Raji (cell line): Measurements from ENCODE around the gene CDH6.

Experiments
- POLR2A ChIP-seq: IDR thresholded peaks from 2 replicates; pipeline ENCODE4 v1.6.1; 2011; ENCODE audit warnings: low read depth, low read length, control low read depth; ENCODE audit not compliant: insufficient read depth

Gene CDH6

GRCh38 chr5:31225613-31226012 is 32.1 kb downstream of the CDH6 start:
- no peak for TF ChIP-seq POLR2A

GRCh38 chr5:31226651-31227050 is 33.2 kb downstream of the CDH6 start:
- TF ChIP-seq POLR2A: no peak

- no peak for TF ChIP-seq POLR2A
Measured at GRCh38 chr5:31229266-31229665, 35.8 kb downstream of the CDH6 start.

DNA sequence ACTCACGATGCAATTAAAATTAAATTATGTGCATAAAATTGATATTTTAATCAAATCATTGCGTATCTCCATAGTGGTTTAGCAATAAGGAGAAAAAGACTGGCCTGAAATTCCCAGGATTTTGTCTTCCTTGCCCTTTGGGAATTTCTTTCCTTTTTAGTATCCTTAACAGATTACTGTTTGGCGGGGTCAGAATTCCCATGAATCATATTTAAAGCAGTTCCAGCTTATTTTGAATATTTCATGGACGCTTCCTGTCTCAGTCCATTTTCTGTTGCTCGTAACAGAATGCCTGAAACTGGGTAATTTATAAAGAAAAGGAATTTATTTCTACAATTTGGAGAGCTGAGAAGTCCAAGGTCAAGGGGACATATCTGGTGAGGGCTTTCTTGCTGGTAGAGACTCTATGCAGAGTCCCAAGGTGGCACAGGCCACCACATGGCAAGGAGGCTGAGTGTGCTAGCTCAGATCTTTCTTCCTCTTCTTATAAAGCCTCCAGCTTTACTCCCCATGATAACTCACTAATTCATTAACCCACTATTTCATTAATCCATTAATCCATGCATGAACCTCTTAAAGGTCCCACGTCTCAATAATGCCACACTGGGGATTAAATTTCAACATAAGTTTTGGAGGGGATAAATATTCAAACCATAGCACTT is 37.8 kb downstream of the CDH6 start:
- TF ChIP-seq POLR2A: no peak

DNA sequence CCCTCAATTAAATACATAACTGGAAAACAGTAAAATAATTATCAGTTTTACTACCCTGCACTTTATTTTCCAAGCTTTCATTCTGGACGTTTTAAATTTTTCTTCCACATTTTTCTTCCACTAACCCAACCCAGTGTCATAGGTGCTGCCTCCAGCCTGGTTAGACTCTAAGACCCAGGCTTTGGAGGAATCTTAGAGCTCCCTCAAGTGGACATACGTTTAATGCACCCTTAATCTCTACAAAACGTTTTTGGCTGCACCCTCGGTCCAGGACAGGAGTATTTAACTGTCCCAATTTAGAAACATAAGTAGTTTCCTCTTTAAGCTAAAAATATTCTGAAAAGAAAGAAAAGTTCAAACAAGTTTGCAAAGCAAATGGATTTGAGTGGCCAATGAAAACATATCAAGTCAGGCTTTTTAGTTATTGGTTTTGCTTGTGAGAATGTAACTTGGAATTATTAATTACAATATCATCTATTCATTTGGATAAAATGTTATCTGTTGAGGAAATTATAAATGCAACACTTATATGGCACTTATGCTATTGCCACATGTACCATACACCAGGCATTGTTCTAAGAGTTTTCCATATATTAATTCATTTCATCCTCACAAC is 38.9 kb downstream of the CDH6 start:
- no peak for TF ChIP-seq POLR2A

DNA sequence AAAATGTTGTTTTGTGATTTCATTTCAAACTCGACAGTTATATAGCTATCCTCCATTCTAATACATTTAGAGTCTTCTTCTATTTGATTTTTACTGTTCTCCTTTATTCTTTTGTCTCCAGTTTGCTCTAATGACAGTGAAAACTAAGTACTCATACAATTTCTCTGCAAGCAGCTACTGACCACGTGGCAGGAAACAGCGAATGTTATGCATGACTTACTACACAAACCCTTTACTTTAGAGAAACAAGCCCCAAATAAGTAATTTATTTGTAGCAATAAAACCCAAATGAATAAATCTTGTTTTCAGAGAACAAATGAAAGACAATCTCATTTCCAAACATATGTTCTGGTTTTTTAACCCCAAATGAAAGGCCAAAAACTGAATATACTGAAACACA is 41.9 kb downstream of the CDH6 start:
- TF ChIP-seq POLR2A: no peak

GRCh38 chr5:31236339-31236738 is 42.9 kb downstream of the CDH6 start:
- TF ChIP-seq POLR2A: no peak

- TF ChIP-seq POLR2A: no peak
Measured at GRCh38 chr5:31237174-31237573, 43.7 kb downstream of the CDH6 start.

DNA sequence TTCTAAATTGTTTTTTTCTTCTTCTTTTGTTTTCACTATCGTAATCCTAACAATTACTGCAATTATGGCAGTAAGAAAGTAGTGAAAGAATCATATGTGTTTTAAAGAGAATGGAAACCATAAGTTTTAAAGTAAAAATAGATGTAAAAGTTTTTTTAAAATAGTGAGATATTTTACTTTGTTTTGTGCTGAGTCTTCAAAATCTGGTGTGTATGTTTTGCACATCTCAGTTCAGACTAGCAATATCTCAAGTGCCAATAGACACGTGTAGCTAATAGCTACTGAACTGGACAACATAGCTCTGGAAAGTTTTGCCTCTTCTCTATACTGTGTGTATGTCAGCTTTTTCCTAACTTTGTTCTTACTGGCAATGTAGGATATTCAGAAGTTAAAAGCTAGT is 45.0 kb downstream of the CDH6 start:
- no peak for TF ChIP-seq POLR2A

DNA sequence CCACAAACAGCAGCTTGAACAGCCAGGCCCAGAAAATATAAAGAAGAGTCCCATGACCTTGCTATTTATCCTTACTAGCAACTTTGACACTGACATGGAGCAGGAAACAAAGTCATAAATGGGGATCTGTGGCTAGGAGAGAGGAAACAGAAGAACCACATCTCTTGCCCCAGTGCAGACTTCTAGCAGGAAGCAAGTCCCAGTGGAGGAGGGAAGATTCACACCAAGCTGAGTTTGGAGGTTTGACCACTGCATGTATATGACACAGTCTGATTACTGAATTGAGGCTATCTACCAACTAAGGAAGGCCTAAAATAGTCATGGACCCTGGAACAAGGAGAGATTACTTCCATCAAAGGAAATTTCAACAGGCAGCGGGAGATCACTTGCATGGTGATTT is 51.4 kb downstream of the CDH6 start:
- TF ChIP-seq POLR2A: no peak

DNA sequence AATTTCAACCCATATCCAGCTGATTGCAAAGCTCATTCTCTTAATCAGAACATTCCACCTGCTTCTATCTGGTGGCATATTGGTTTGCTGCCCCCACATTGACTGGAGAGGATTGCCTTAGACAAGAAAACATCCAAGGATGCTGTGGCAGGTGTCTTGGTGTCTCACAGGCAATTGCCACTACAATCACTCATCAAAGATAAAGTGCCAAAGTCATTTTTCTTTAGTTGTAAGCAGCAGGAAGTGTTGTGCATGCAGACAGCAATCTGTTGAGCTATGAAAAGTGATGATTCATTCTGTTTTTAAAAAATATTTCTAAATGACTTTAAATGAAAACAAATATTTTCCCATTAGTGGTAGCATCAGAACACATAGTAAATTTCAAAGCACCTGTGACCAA is 53.9 kb downstream of the CDH6 start:
- TF ChIP-seq POLR2A: no peak

- no peak for TF ChIP-seq POLR2A
Measured at GRCh38 chr5:31250201-31250600, 56.7 kb downstream of the CDH6 start.

DNA sequence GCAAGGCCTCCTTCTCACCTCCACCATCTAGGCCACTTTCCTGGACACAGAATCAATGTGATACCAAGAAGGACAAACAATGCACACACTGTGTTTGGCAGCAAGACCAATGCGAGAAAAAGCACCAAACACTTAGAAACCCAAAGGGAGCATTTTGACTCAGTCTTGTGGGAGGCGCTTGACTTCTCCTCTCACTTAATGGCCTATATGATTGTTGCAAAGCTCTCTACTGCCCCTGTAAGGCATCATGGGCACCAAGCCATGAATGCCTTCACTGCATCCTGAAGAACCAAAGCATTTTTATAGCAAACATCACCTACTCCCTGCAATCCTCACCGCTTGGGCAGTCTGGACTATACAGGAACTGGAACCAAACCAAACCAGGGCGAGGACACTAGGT is 57.5 kb downstream of the CDH6 start:
- no peak for TF ChIP-seq POLR2A

GRCh38 chr5:31255041-31255440 is 61.6 kb downstream of the CDH6 start:
- no peak for TF ChIP-seq POLR2A

DNA sequence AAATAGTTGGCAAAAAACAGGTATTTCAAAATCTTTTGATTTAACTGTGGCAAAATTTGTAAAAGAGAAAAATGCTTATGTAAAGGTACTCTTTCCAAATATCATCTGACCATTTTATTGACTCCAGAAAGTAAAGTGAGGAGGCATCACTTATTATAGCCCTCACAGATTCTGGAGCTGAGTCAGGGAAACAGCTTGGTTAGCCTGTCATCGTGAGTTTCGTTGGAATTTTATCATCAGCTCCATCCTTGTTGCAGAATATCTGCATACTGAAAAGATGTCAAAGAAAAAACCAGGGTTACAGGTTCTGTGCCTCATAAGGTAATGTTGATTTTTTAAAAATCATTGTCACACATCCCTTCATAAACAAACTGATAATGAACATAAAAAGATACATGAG is 74.8 kb downstream of the CDH6 start:
- TF ChIP-seq POLR2A: no peak

GRCh38 chr5:31268686-31269085 is 75.2 kb downstream of the CDH6 start:
- TF ChIP-seq POLR2A: no peak

DNA sequence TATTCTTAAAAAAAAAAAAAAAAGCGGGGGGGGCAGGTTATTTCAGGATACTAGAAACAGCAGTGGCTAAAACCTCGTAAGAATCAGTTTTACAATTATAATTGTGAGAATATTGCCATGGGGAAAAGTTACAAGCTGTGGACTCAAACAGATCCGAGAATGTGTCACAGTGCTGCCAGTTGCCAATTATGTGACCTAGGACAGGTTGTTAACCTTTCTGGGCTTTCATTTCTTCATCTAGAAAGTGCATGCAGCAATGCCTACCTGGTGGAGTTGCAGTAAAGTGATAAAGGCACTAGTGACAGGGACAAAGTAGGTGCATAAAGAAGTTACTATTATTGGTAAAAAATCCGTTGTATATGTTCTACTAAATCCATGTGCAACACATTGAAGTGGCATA is 75.8 kb downstream of the CDH6 start:
- TF ChIP-seq POLR2A: no peak
